Breast epithelium (tissue), 4 donors: Measurements from ENCODE around the gene BRAP. TPM values are rescaled to one million over a fixed set of nuclear protein-coding genes. Genes with fewer than 3 reads are reported as not detected.
"Not testable (repeated sequence)": the region's sequence is repeated elsewhere in the genome, so short reads cannot be mapped to it uniquely, and the experiment has no call there.

Experiments used
- DNase-seq, 2 donors: peaks; one replicate each; pipeline ENCODE4 v3.0.0-alpha.2; 2019; ENCODE audit warnings: low spot score in 2 of 2
- H3K27ac ChIP-seq, 2 donors: fragments of 200-600 bp; sonication (generic) in 1 of 2; one replicate each; pipeline ENCODE4 v1.5.1; 2016 to 2019; ENCODE audit warnings: mild to moderate bottlenecking in 1 of 2
- H3K27me3 ChIP-seq, 2 donors: fragments of 200-600 bp; sonication (generic) in 1 of 2; one replicate each; pipeline versions ENCODE4 v1.5.1 to v1.6.0; 2017 to 2019; ENCODE audit warnings: control low read depth in 1 of 2, mild to moderate bottlenecking in 1 of 2
- H3K36me3 ChIP-seq: fragments of 200-600 bp; one replicate; pipeline ENCODE4 v1.5.1; 2019
- H3K4me1 ChIP-seq, 2 donors: fragments of 200-600 bp; sonication (generic); one replicate each; pipeline ENCODE4 v1.5.1; 2016 to 2019; ENCODE audit warnings: control low read depth in 1 of 2
- H3K4me3 ChIP-seq, 3 donors: fragments of 200-600 bp; sonication (generic); 1 replicate in 2 of 3; 2 replicates in 1 of 3; pipeline ENCODE4 v1.5.1; 2016 to 2019; ENCODE audit warnings: mild to moderate bottlenecking in 3 of 3, moderate library complexity in 2 of 3
- H3K9me3 ChIP-seq, 2 donors: fragments of 200-600 bp; sonication (generic) in 1 of 2; one replicate each; pipeline ENCODE4 v1.5.1; 2016 to 2019; ENCODE audit warnings: control low read depth in 1 of 2
- CTCF ChIP-seq, 3 donors: fragments of 450-650 bp; IDR thresholded peaks; one replicate each; pipeline ENCODE4 v1.5.1; 2016 to 2017; ENCODE audit warnings: antibody characterized with exemption in 3 of 3, mild to moderate bottlenecking in 3 of 3, moderate library complexity in 3 of 3
- POLR2A ChIP-seq: fragments of 450-650 bp; IDR thresholded peaks from one replicate; pipeline ENCODE4 v1.6.1; 2016; ENCODE audit warnings: antibody characterized with exemption, mild to moderate bottlenecking, moderate library complexity
- POLR2AphosphoS5 ChIP-seq, 3 donors: sonication (generic); formaldehyde crosslinking; IDR thresholded peaks; one replicate each; pipeline ENCODE4 v1.6.1; 2017; ENCODE audit warnings: antibody characterized with exemption in 3 of 3
- intact Hi-C: fragments of 100-400 bp; cut with DNase I; formaldehyde crosslinking; loops from one replicate; pipeline ENCODE4 v1.15.1; 2023; ENCODE audit warnings: low total_unique reads
- total RNA-seq, 3 donors: library from RNA; depleted of rRNA; stranded (reverse); fragments of >200 nt; gene quantifications; one replicate each; pipeline ENCODE4 v1.1.0, GENCODE V29; 2016

The BRAP gene
- total RNA-seq, 3 donors from 2014 or later, result 17.4 to 23.7 (median 20.5) TPM

GRCh38 chr12:111624540-111624939 lies 61.2 kb downstream of the BRAP start:
- no peaks in the 10 kb centered on the region for H3K27me3 ChIP-seq
- H3K9me3 ChIP-seq, result no peaks in the 10 kb centered on the region
- no peak overlapping the region for H3K27ac ChIP-seq
- no peaks in the 10 kb centered on the region for H3K36me3 ChIP-seq
- TF ChIP-seq POLR2AphosphoS5 (IDR thresholded peaks at IDR 0.05), result no peak
- TF ChIP-seq POLR2A, result no peak
- no peak for TF ChIP-seq CTCF (IDR thresholded peaks at IDR 0.05)
- H3K4me1 ChIP-seq, result no peaks in the 10 kb centered on the region
- intact Hi-C loops, result no loop called here
- no peak for DNase-seq
- H3K4me3 ChIP-seq, result no peak overlapping the region

GRCh38 chr12:111617841-111618240 lies 67.9 kb downstream of the BRAP start:
- DNase-seq, H3K27ac ChIP-seq, intact Hi-C loops, H3K27me3 ChIP-seq, H3K36me3 ChIP-seq, H3K4me3 ChIP-seq, H3K9me3 ChIP-seq, H3K4me1 ChIP-seq: not testable (repeated sequence)

- TF ChIP-seq POLR2AphosphoS5 (IDR thresholded peaks at IDR 0.05) (peak in 2 of 3 donors; percentile 30 to 40), CTCF (IDR thresholded peaks at IDR 0.05) (no peak), POLR2A (no peak)
- H3K27ac ChIP-seq, result peak overlapping the region in 1 of 2 donors; percentile 32
- H3K4me3 ChIP-seq, result no peak overlapping the region
- H3K9me3 ChIP-seq, result no peaks in the 10 kb centered on the region
- H3K36me3 ChIP-seq, result no peaks in the 10 kb centered on the region
- intact Hi-C loops, result no loop called here
- no peaks in the 10 kb centered on the region for H3K27me3 ChIP-seq
- DNase-seq, result no peak
- no peaks in the 10 kb centered on the region for H3K4me1 ChIP-seq
Observed at GRCh38 chr12:111616177-111616623, 69.6 kb downstream of the BRAP start.

GRCh38 chr12:111607239-111607638 lies 78.5 kb downstream of the BRAP start:
- intact Hi-C loops, result no loop called here
- no peak overlapping the region for H3K4me3 ChIP-seq
- no peak for DNase-seq
- H3K36me3 ChIP-seq, result no peaks in the 10 kb centered on the region
- H3K9me3 ChIP-seq, result no peaks in the 10 kb centered on the region
- no peak overlapping the region for H3K27ac ChIP-seq
- TF ChIP-seq CTCF (IDR thresholded peaks at IDR 0.05) (no peak), POLR2A (no peak), POLR2AphosphoS5 (IDR thresholded peaks at IDR 0.05) (no peak)
- no peaks in the 10 kb centered on the region for H3K4me1 ChIP-seq
- no peaks in the 10 kb centered on the region for H3K27me3 ChIP-seq

GRCh38 chr12:111606767-111607230 lies 79.0 kb downstream of the BRAP start:
- H3K4me1 ChIP-seq, result no peaks in the 10 kb centered on the region
- no peaks in the 10 kb centered on the region for H3K36me3 ChIP-seq
- no peak overlapping the region for H3K27ac ChIP-seq
- no peaks in the 10 kb centered on the region for H3K27me3 ChIP-seq
- intact Hi-C loops, result no loop called here
- no peak for DNase-seq
- H3K9me3 ChIP-seq, result no peaks in the 10 kb centered on the region
- TF ChIP-seq CTCF (IDR thresholded peaks at IDR 0.05) (no peak), POLR2A (no peak)
- no peak overlapping the region for H3K4me3 ChIP-seq
